T47D (cell line): ENCODE results near the gene IDNK.

Experiments used
- DNase-seq, 2 experiments: peaks; one replicate each; pipeline versions ENCODE4 v3.0.0 to v3.0.0-alpha.2; 2011 to 2012; ENCODE audit warnings: low read depth in 1 of 2, low spot score in 1 of 2
- JUND ChIP-seq: IDR thresholded peaks from 2 replicates; pipeline ENCODE4 v1.6.1; 2012; ENCODE audit warnings: low read depth
- in situ Hi-C: cut with HindIII; loops from 2 replicates; pipeline ENCODE4 v1.10.0; 2016; ENCODE audit warnings: low sequenced_read_pairs, low pct_unique_long_range_greater_than_20kb

Gene IDNK

GRCh38 chr9:83675466-83675865, 52.5 kb downstream of the IDNK start:
- in situ Hi-C loops, result no loop called here
- no peak for TF ChIP-seq JUND
- DNase-seq, result no peak

GRCh38 chr9:83677596-83677995, 54.7 kb downstream of the IDNK start:
- no peak for TF ChIP-seq JUND
- in situ Hi-C loops, result no loop called here
- DNase-seq, result no peak

DNA sequence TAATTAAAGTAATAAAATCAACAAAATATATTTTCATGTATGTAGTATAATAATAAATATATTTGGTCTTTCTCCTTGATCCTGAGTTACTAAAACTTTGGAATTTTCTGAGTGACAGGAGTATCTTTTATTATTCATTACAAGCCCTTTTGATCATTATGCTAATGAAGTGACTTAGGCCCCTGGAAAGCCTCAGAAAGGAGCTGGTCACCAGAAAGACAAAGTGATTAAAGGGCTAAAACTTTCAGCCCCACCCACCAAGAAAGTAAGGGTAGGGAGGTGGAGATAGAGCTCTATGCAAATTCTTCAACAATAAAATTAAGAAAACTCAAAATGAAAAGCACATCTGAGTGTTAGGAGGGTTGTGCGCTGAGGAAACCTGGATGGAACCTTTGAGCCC, 57.3 kb downstream of the IDNK start:
- in situ Hi-C loops, result no loop called here
- TF ChIP-seq JUND, result no peak
- no peak for DNase-seq

GRCh38 chr9:83681490-83681889, 58.5 kb downstream of the IDNK start:
- DNase-seq, result no peak
- in situ Hi-C loops, result no loop called here
- TF ChIP-seq JUND, result no peak

- DNase-seq, result no peak
- in situ Hi-C loops, result no loop called here
- TF ChIP-seq JUND, result no peak
These were observed 66.0 kb downstream of the IDNK start for GRCh38 chr9:83688921-83689320.

DNA sequence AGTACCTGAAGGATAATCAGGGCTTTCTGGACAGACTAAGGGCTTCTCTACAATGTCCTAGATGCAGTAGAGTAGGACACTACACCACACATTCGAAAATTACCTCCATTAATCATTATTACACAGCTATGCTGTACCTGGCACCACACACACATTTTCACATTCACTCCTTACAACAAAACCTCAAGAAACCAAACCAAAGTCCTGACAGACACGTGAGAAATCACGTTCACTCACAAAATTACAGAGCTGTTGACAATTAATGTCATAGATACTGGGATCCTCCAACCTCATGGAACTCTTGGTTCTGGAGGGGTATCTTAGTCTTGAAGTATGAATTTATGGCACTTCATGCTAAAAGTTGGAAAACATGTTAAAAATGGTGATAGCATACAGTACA, 68.5 kb downstream of the IDNK start:
- in situ Hi-C loops, result no loop called here
- no peak for TF ChIP-seq JUND
- DNase-seq, result no peak
